Keratinocyte (primary cell): ENCODE data around the gene TNS2.

Experiments
- EZH2 ChIP-seq: IDR thresholded peaks from one replicate; pipeline ENCODE4 v1.6.1; 2012; ENCODE audit warnings: inconsistent platforms, mild to moderate bottlenecking, low read length, moderate library complexity
- TF ChIP-seq, protein P1 (sequence below), 3 experiments: IDR thresholded peaks in 1 of 3; conservative IDR thresholded peaks in 1 of 3; optimal IDR thresholded peaks in 1 of 3; 2 replicates in 2 of 3; 3 replicates in 1 of 3; pipeline versions ENCODE3 to v1.5.1; 2011; ENCODE audit warnings: low read length in 3 of 3, mild to moderate bottlenecking in 3 of 3, moderate library complexity in 2 of 3, control low read depth in 1 of 3, inconsistent platforms in 1 of 3; ENCODE audit not compliant: insufficient read depth in 2 of 3; ENCODE audit errors: extremely low read depth in 1 of 3

DNA sequence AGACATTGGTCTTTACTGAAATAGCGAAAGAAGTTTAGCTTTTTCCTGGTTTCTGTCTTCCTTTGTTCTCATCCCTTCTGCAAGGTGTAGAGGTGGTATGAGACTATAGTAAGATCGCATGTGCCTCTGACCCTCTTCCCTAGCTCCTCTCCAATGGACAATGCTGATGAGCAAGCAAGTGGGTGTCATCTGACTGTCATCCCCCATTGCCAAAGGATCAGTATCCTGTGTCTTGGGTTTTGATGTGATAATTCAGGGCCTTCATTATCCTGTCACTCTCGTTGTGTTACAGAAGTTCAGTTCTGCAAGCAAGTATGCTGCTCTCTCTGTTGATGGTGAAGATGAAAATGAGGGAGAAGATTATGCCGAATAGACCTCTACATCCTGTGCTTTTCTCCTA lies 10.0 kb upstream of the TNS2 start:
- TF ChIP-seq, protein P1, sequence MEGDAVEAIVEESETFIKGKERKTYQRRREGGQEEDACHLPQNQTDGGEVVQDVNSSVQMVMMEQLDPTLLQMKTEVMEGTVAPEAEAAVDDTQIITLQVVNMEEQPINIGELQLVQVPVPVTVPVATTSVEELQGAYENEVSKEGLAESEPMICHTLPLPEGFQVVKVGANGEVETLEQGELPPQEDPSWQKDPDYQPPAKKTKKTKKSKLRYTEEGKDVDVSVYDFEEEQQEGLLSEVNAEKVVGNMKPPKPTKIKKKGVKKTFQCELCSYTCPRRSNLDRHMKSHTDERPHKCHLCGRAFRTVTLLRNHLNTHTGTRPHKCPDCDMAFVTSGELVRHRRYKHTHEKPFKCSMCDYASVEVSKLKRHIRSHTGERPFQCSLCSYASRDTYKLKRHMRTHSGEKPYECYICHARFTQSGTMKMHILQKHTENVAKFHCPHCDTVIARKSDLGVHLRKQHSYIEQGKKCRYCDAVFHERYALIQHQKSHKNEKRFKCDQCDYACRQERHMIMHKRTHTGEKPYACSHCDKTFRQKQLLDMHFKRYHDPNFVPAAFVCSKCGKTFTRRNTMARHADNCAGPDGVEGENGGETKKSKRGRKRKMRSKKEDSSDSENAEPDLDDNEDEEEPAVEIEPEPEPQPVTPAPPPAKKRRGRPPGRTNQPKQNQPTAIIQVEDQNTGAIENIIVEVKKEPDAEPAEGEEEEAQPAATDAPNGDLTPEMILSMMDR (optimal IDR thresholded peaks at IDR 0.05 in 1 of 3, IDR thresholded peaks at IDR 0.05 in 1 of 3, conservative IDR thresholded peaks at IDR 0.05 in 1 of 3; ENCODE audit: extremely low read depth in 1 of 3, insufficient read depth in 2 of 3, low read length in 3 of 3): no peak
- no peak for TF ChIP-seq EZH2
